Skeletal muscle tissue (tissue), 4 donors: ENCODE data around the gene PRKAR1A. TPM values are rescaled to one million over a fixed set of nuclear protein-coding genes. Genes with fewer than 3 reads are reported as not detected.

Experiments
- H3K27ac ChIP-seq: one replicate; pipeline ENCODE4 v1.7.0; 2013; ENCODE audit warnings: mild to moderate bottlenecking, low read depth, low read length, inconsistent platforms
- H3K27me3 ChIP-seq, 3 donors: one replicate each; pipeline ENCODE4 v1.7.0; 2013; ENCODE audit warnings: low read length in 3 of 3; ENCODE audit not compliant: control insufficient read depth in 3 of 3, insufficient read depth in 3 of 3
- H3K36me3 ChIP-seq, 3 donors: one replicate each; pipeline ENCODE4 v1.7.0; 2013; ENCODE audit warnings: low read length in 3 of 3; ENCODE audit not compliant: control insufficient read depth in 3 of 3, insufficient read depth in 3 of 3
- H3K4me1 ChIP-seq, 3 donors: one replicate each; pipeline ENCODE4 v1.7.0; 2013; ENCODE audit warnings: low read length in 3 of 3, mild to moderate bottlenecking in 3 of 3; ENCODE audit not compliant: control insufficient read depth in 3 of 3, insufficient read depth in 3 of 3
- H3K4me3 ChIP-seq, 3 donors: one replicate each; pipeline ENCODE4 v1.7.0; 2013; ENCODE audit warnings: low read length in 3 of 3
- H3K9ac ChIP-seq, 3 donors: one replicate each; pipeline ENCODE4 v1.7.0; 2013; ENCODE audit warnings: low read length in 3 of 3, mild to moderate bottlenecking in 3 of 3, moderate library complexity in 2 of 3, low read depth in 1 of 3
- H3K9me3 ChIP-seq, 3 donors: one replicate each; pipeline ENCODE4 v1.7.0; 2013; ENCODE audit warnings: low read length in 3 of 3; ENCODE audit not compliant: control insufficient read depth in 3 of 3
- total RNA-seq: library from RNA; depleted of rRNA; stranded (reverse); fragments of >200 nt; gene quantifications from one replicate; pipeline ENCODE4 v1.2.3, GENCODE V29; 2014
- donor health status: Osteomylitis.

PRKAR1A gene
- total RNA-seq, 1 donor from 2014 or later: 267 TPM

- Histone ChIP-seq H3K27me3 (no peaks in the 10 kb centered on the region), H3K9me3 (no peaks in the 10 kb centered on the region), H3K4me3 (no peak overlapping the region), H3K4me1 (peaks cover 8 to 11% (median 8%) of the 10 kb centered on the region in 3 donors), H3K9ac (no peak overlapping the region), H3K27ac (no peak overlapping the region), H3K36me3 (peaks cover 30 to 65% (median 55%) of the 10 kb centered on the region in 3 donors)
These were observed 23.7 kb downstream of the PRKAR1A start for GRCh38 chr17:68535922-68536321.

GRCh38 chr17:68539548-68540467, 27.6 kb downstream of the PRKAR1A start:
- H3K27me3 ChIP-seq: no peaks in the 10 kb centered on the region
- peaks cover 27 to 66% (median 40%) of the 10 kb centered on the region in 3 donors for H3K36me3 ChIP-seq
- no peaks in the 10 kb centered on the region for H3K9me3 ChIP-seq
- H3K9ac ChIP-seq: no peak overlapping the region
- H3K4me1 ChIP-seq: peaks cover 8 to 14% (median 11%) of the 10 kb centered on the region in 3 donors
- H3K4me3 ChIP-seq: no peak overlapping the region
- no peak overlapping the region for H3K27ac ChIP-seq

GRCh38 chr17:68540981-68541380, 28.8 kb downstream of the PRKAR1A start:
- peaks cover 8 to 14% (median 11%) of the 10 kb centered on the region in 3 donors for H3K4me1 ChIP-seq
- H3K4me3 ChIP-seq: no peak overlapping the region
- H3K9ac ChIP-seq: no peak overlapping the region
- no peak overlapping the region for H3K27ac ChIP-seq
- H3K9me3 ChIP-seq: no peaks in the 10 kb centered on the region
- peaks cover 27 to 57% (median 38%) of the 10 kb centered on the region in 3 donors for H3K36me3 ChIP-seq
- H3K27me3 ChIP-seq: no peaks in the 10 kb centered on the region

- Histone ChIP-seq H3K27me3 (no peaks in the 10 kb centered on the region), H3K36me3 (peaks cover 27 to 51% (median 36%) of the 10 kb centered on the region in 3 donors), H3K27ac (no peak overlapping the region), H3K9ac (no peak overlapping the region), H3K4me1 (peaks cover 8 to 14% (median 11%) of the 10 kb centered on the region in 3 donors), H3K9me3 (no peaks in the 10 kb centered on the region), H3K4me3 (no peak overlapping the region)
These were observed 29.6 kb downstream of the PRKAR1A start for GRCh38 chr17:68541816-68542215.

GRCh38 chr17:68542698-68543463, 30.7 kb downstream of the PRKAR1A start:
- H3K27me3 ChIP-seq: no peaks in the 10 kb centered on the region
- peaks cover 19 to 40% (median 26%) of the 10 kb centered on the region in 3 donors for H3K36me3 ChIP-seq
- no peaks in the 10 kb centered on the region for H3K9me3 ChIP-seq
- peaks cover under 1 to 6% (median under 1%) of the 10 kb centered on the region in 3 donors for H3K4me1 ChIP-seq
- H3K9ac ChIP-seq: no peak overlapping the region
- H3K27ac ChIP-seq: no peak overlapping the region
- H3K4me3 ChIP-seq: no peak overlapping the region

- Histone ChIP-seq H3K4me1 (peaks cover 0 to 6% (median 0%) of the 10 kb centered on the region in 3 donors), H3K4me3 (no peak overlapping the region), H3K27ac (no peak overlapping the region), H3K9me3 (no peaks in the 10 kb centered on the region), H3K27me3 (no peaks in the 10 kb centered on the region), H3K36me3 (peaks cover 19 to 33% (median 22%) of the 10 kb centered on the region in 3 donors), H3K9ac (no peak overlapping the region)
These were observed 32.1 kb downstream of the PRKAR1A start for GRCh38 chr17:68544111-68544915.

GRCh38 chr17:68556551-68556950, 44.3 kb downstream of the PRKAR1A start:
- Histone ChIP-seq H3K4me3 (no peak overlapping the region), H3K27me3 (no peaks in the 10 kb centered on the region), H3K9me3 (no peaks in the 10 kb centered on the region), H3K27ac (no peak overlapping the region), H3K9ac (no peak overlapping the region), H3K4me1 (no peaks in the 10 kb centered on the region), H3K36me3 (peaks cover 0 to 5% (median 3%) of the 10 kb centered on the region in 3 donors)

GRCh38 chr17:68559316-68559715, 47.1 kb downstream of the PRKAR1A start:
- H3K27ac ChIP-seq: no peak overlapping the region

GRCh38 chr17:68560966-68561720, 48.9 kb downstream of the PRKAR1A start:
- Histone ChIP-seq H3K27me3 (no peaks in the 10 kb centered on the region), H3K27ac (no peak overlapping the region)

More at GRCh38 chr17:68559316-68559715, 47.1 kb downstream of the PRKAR1A start:
- Histone ChIP-seq H3K4me1 (no peaks in the 10 kb centered on the region), H3K4me3 (no peak overlapping the region), H3K9me3 (no peaks in the 10 kb centered on the region), H3K36me3 (peaks cover 0 to 2% (median 0%) of the 10 kb centered on the region in 3 donors), H3K27me3 (no peaks in the 10 kb centered on the region), H3K9ac (no peak overlapping the region)

More at GRCh38 chr17:68560966-68561720, 48.9 kb downstream of the PRKAR1A start:
- Histone ChIP-seq H3K9ac (no peak overlapping the region), H3K4me3 (no peak overlapping the region), H3K4me1 (peaks cover 0 to 3% (median 0%) of the 10 kb centered on the region in 3 donors), H3K9me3 (no peaks in the 10 kb centered on the region), H3K36me3 (no peaks in the 10 kb centered on the region)
